Neural cell (in vitro differentiated cells): ENCODE measurements around the gene FAM193B. TPM values are rescaled to one million over a fixed set of nuclear protein-coding genes. Genes with fewer than 3 reads are reported as not detected.

Experiments
- H2AFZ ChIP-seq: fragments of 200-600, 300-800 bp; sonication (generic), shearing (Covaris generic); 2 replicates; pipeline ENCODE4 v1.6.0; 2014; ENCODE audit warnings: low read depth, mild to moderate bottlenecking, antibody characterized with exemption, low read length, moderate library complexity
- H3F3A ChIP-seq: fragments of 200-600 bp; shearing (Covaris generic); 2 replicates; pipeline ENCODE4 v1.6.1; 2016; ENCODE audit warnings: mild to moderate bottlenecking, moderate library complexity, mixed read lengths, antibody characterized with exemption, low read length; ENCODE audit not compliant: insufficient read depth, poor library complexity, severe bottlenecking
- H3K27ac ChIP-seq: fragments of 200-600, 300-800 bp; sonication (generic), shearing (Covaris generic); 2 replicates; pipeline ENCODE4 v1.5.1; 2014; ENCODE audit warnings: mild to moderate bottlenecking, low read length, moderate library complexity
- H3K27me3 ChIP-seq: fragments of 300-800, 200-600 bp; sonication (generic), shearing (Covaris generic); 2 replicates; pipeline ENCODE4 v1.6.0; 2014; ENCODE audit warnings: mild to moderate bottlenecking, low read depth, low read length, moderate library complexity; ENCODE audit not compliant: insufficient read depth
- H3K36me3 ChIP-seq: fragments of 300-800, 200-600 bp; sonication (generic), shearing (Covaris generic); 2 replicates; pipeline ENCODE4 v1.5.1; 2014; ENCODE audit warnings: mild to moderate bottlenecking, antibody characterized with exemption, low read length, moderate library complexity; ENCODE audit not compliant: insufficient read depth
- H3K4me2 ChIP-seq: fragments of 300-800, 200-600 bp; sonication (generic), shearing (Covaris generic); 2 replicates; pipeline ENCODE4 v1.6.0; 2014; ENCODE audit warnings: mild to moderate bottlenecking, low read length
- H3K4me3 ChIP-seq: fragments of 300-800, 200-600 bp; sonication (generic), shearing (Covaris generic); 2 replicates; pipeline ENCODE4 v1.5.1; 2014; ENCODE audit warnings: mild to moderate bottlenecking, low read length, moderate library complexity
- H3K79me2 ChIP-seq: fragments of 200-600 bp; shearing (Covaris generic); replicated peaks from 2 replicates; pipeline ENCODE4 v1.6.0; 2014; ENCODE audit warnings: mild to moderate bottlenecking, low read length, moderate library complexity; ENCODE audit not compliant: insufficient read depth
- H3K9ac ChIP-seq: fragments of 300-800, 200-600 bp; sonication (generic), shearing (Covaris generic); 2 replicates; pipeline ENCODE4 v1.6.1; 2016; ENCODE audit warnings: mild to moderate bottlenecking, low read length, mixed read lengths
- H3K9me2 ChIP-seq: fragments of 200-600 bp; shearing (Covaris generic); 2 replicates; pipeline ENCODE4 v1.6.1; 2016; ENCODE audit warnings: mild to moderate bottlenecking, low read length, mixed read lengths; ENCODE audit not compliant: insufficient read depth
- H3K9me3 ChIP-seq: fragments of 200-600, 300-800 bp; sonication (generic), shearing (Covaris generic); 2 replicates; pipeline ENCODE4 v1.6.1; 2016; ENCODE audit warnings: mild to moderate bottlenecking, mixed run types, low read length, moderate library complexity, mixed read lengths
- H4K20me1 ChIP-seq: fragments of 200-600 bp; shearing (Covaris generic); 2 replicates; pipeline ENCODE4 v1.6.1; 2016; ENCODE audit warnings: mild to moderate bottlenecking, mixed run types; ENCODE audit not compliant: insufficient read depth
- EP300 ChIP-seq: fragments of 450-650 bp; conservative IDR thresholded peaks from 2 replicates; pipeline ENCODE4 v1.6.1; 2014; ENCODE audit warnings: antibody characterized with exemption, mild to moderate bottlenecking, moderate library complexity; ENCODE audit not compliant: poor library complexity, severe bottlenecking
- EZH2 ChIP-seq: fragments of 200-600, 300-800 bp; shearing (Covaris generic), sonication (generic); IDR thresholded peaks from 2 replicates; pipeline ENCODE4 v1.6.1; 2014; ENCODE audit warnings: antibody characterized with exemption, low read length, borderline replicate concordance, mild to moderate bottlenecking; ENCODE audit not compliant: insufficient read depth, poor library complexity, severe bottlenecking
- MXI1 ChIP-seq: fragments of 450-650 bp; conservative IDR thresholded peaks from 2 replicates; pipeline ENCODE4 v1.6.1; 2014; ENCODE audit warnings: antibody characterized with exemption, mild to moderate bottlenecking; ENCODE audit not compliant: poor library complexity, severe bottlenecking
- POLR2AphosphoS5 ChIP-seq: IDR thresholded peaks from 2 replicates; pipeline ENCODE4 v1.6.1; 2012
- RAD21 ChIP-seq: fragments of 450-650 bp; conservative IDR thresholded peaks from 2 replicates; pipeline ENCODE4 v1.6.1; 2014; ENCODE audit warnings: antibody characterized with exemption, mild to moderate bottlenecking, moderate library complexity
- REST ChIP-seq: IDR thresholded peaks from 2 replicates; pipeline ENCODE4 v1.6.1; 2012; ENCODE audit warnings: borderline replicate concordance
- SMC3 ChIP-seq: fragments of 450-650 bp; conservative IDR thresholded peaks from 2 replicates; pipeline ENCODE4 v1.6.1; 2014; ENCODE audit warnings: antibody characterized with exemption, mild to moderate bottlenecking, moderate library complexity; ENCODE audit not compliant: poor library complexity
- TAF1 ChIP-seq: IDR thresholded peaks from 2 replicates; pipeline ENCODE4 v1.6.1; 2012; ENCODE audit warnings: low read depth
- polyA plus RNA-seq: library from polyadenylated mRNA; depleted of rRNA; stranded (reverse); fragments of >200 nt; gene quantifications from 2 replicates; pipeline ENCODE4 v1.2.3, GENCODE V29; 2014
- TF ChIP-seq, protein P1 (sequence below): fragments of 450-650 bp; IDR thresholded peaks from 2 replicates; pipeline ENCODE4 v1.5.1; 2014; ENCODE audit warnings: antibody characterized with exemption, mild to moderate bottlenecking, moderate library complexity; ENCODE audit not compliant: poor library complexity, severe bottlenecking

Gene FAM193B
- polyA plus RNA-seq, 1 donor from 2014 or later, result 79.2 TPM

DNA sequence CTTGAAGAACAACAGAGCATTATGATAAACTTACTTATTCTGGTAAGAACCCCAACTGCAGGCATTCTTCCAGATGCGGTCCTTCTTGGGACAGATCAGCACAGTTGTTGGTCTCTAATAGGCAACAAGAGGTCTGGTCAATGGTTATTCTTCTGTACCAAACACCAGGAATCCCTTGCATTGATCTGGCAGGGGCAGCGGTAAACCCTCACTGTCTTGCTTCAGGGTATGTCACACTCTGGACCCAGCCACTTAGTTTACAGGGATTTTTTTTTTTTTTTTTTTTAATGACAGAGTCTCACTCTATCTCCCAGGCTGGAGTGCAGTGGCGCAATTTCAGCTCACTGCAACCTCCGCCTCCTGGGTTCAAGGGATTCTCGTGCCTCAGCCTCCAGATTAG lies 1.3 kb upstream of the FAM193B start (continued):
- no peak for TF ChIP-seq REST
- no peak for TF ChIP-seq EP300
- no peak for TF ChIP-seq TAF1
- no peak for TF ChIP-seq POLR2AphosphoS5

GRCh38 chr5:177555228-177555627 lies 865 bp upstream of the FAM193B start:
- Histone ChIP-seq H2AFZ (no peak overlapping the region), H3K4me3 (no peak overlapping the region), H3K4me2 (no peak overlapping the region), H3K9me2 (no peaks in the 10 kb centered on the region), H3F3A (no peaks in the 10 kb centered on the region), H3K27ac (no peak overlapping the region), H4K20me1 (peaks cover 11% of the 10 kb centered on the region), H3K9ac (no peak overlapping the region), H3K27me3 (no peaks in the 10 kb centered on the region), H3K36me3 (no peaks in the 10 kb centered on the region), H3K9me3 (no peaks in the 10 kb centered on the region), H3K79me2 (peaks cover 42% of the 10 kb centered on the region)
- TF ChIP-seq SMC3 (no peak), REST (no peak), EP300 (no peak), RAD21 (no peak), EZH2 (no peak), MXI1 (no peak)
- TF ChIP-seq, protein P1, sequence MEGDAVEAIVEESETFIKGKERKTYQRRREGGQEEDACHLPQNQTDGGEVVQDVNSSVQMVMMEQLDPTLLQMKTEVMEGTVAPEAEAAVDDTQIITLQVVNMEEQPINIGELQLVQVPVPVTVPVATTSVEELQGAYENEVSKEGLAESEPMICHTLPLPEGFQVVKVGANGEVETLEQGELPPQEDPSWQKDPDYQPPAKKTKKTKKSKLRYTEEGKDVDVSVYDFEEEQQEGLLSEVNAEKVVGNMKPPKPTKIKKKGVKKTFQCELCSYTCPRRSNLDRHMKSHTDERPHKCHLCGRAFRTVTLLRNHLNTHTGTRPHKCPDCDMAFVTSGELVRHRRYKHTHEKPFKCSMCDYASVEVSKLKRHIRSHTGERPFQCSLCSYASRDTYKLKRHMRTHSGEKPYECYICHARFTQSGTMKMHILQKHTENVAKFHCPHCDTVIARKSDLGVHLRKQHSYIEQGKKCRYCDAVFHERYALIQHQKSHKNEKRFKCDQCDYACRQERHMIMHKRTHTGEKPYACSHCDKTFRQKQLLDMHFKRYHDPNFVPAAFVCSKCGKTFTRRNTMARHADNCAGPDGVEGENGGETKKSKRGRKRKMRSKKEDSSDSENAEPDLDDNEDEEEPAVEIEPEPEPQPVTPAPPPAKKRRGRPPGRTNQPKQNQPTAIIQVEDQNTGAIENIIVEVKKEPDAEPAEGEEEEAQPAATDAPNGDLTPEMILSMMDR, result no peak
